Spleen (tissue), 11 donors: ENCODE data around the gene TTI1. TPM values are rescaled to one million over a fixed set of nuclear protein-coding genes. Genes with fewer than 3 reads are reported as not detected.

ENCODE experiments used
- DNase-seq: peaks from one replicate; pipeline ENCODE4 v3.0.0-alpha.2; 2020
- H3K27ac ChIP-seq, 8 donors: fragments of 200-600 bp; sonication (generic) in 7 of 8; 1 replicate in 4 of 8; 2 replicates in 4 of 8; pipeline versions ENCODE4 v1.5.0 to v1.8.0; 2016 to 2021; ENCODE audit warnings: inconsistent platforms in 4 of 8, mild to moderate bottlenecking in 4 of 8, moderate library complexity in 1 of 8
- H3K27me3 ChIP-seq, 7 donors: fragments of 200-600 bp; sonication (generic) in 6 of 7; replicated peaks in 1 of 7; 1 replicate in 4 of 7; 2 replicates in 3 of 7; pipeline versions ENCODE4 v1.5.0 to v1.8.0; 2016 to 2021; ENCODE audit warnings: inconsistent platforms in 3 of 7, mild to moderate bottlenecking in 1 of 7
- H3K36me3 ChIP-seq, 6 donors: fragments of 200-600 bp; sonication (generic) in 5 of 6; 1 replicate in 4 of 6; 2 replicates in 2 of 6; pipeline versions ENCODE4 v1.5.0 to v1.8.0; 2016 to 2021; ENCODE audit warnings: inconsistent platforms in 2 of 6
- H3K4me1 ChIP-seq, 6 donors: fragments of 200-600 bp; sonication (generic) in 5 of 6; 1 replicate in 3 of 6; 2 replicates in 3 of 6; pipeline versions ENCODE4 v1.5.0 to v1.8.0; 2016 to 2021; ENCODE audit warnings: inconsistent platforms in 3 of 6
- H3K4me3 ChIP-seq, 8 donors: fragments of 200-600 bp; sonication (generic) in 7 of 8; 1 replicate in 4 of 8; 2 replicates in 4 of 8; pipeline versions ENCODE4 v1.5.0 to v1.8.0; 2016 to 2021; ENCODE audit warnings: inconsistent platforms in 4 of 8, mild to moderate bottlenecking in 4 of 8, moderate library complexity in 2 of 8
- H3K9me3 ChIP-seq, 8 donors: fragments of 200-600 bp; sonication (generic) in 7 of 8; 1 replicate in 4 of 8; 2 replicates in 4 of 8; pipeline versions ENCODE4 v1.5.0 to v1.8.0; 2016 to 2021; ENCODE audit warnings: inconsistent platforms in 4 of 8
- POLR2A ChIP-seq, 3 donors: fragments of 450-650 bp; IDR thresholded peaks; one replicate each; pipeline ENCODE4 v1.5.1; 2017; ENCODE audit warnings: antibody characterized with exemption in 3 of 3, mild to moderate bottlenecking in 1 of 3
- POLR2AphosphoS5 ChIP-seq, 3 donors: sonication (generic); formaldehyde crosslinking; IDR thresholded peaks; one replicate each; pipeline ENCODE4 v1.5.1; 2017; ENCODE audit warnings: antibody characterized with exemption in 3 of 3
- WGBS, 5 donors: extraction: QIAGEN DNeasy Blood & Tissue Kit in 3 of 5; methylation state at CpG; one replicate each; pipeline versions ENCODE4 v1.1.5 to v1.1.7; 2013 to 2018; 5-methylcytosine and 5-hydroxymethylcytosine counted together
- intact Hi-C: fragments of 100-400 bp; cut with DNase I; formaldehyde crosslinking; loops from one replicate; pipeline ENCODE4 v1.15.0; 2023; ENCODE audit warnings: low total_unique reads
- polyA plus RNA-seq, 3 donors: library from polyadenylated mRNA; stranded (reverse); fragments of 200-250 nt; gene quantifications; one replicate each; pipeline ENCODE4 v1.2.1, GENCODE V29; 2013
- total RNA-seq, 7 donors: library from RNA; depleted of rRNA in 3 of 7; stranded (reverse); fragments of >200 nt in 3 of 7; fragmentation: NEBNext Ultra II Directional in 4 of 7; extraction: Animal tissue kit (Norgen Biotek cat#: 25700) in 4 of 7; gene quantifications; one replicate each; pipeline versions ENCODE4 v1.1.0 to v1.2.1, GENCODE V29; 2016 to 2021
- TF ChIP-seq, protein P1 (sequence below), 11 experiments: fragments of 200-600 bp in 7 of 11; fragments of 450-650 bp in 4 of 11; sonication (generic) in 4 of 11; IDR thresholded peaks in 8 of 11; conservative IDR thresholded peaks in 3 of 11; 1 replicate in 7 of 11; 2 replicates in 4 of 11; pipeline versions ENCODE4 v1.4.0 to v1.8.0; 2016 to 2021; ENCODE audit warnings: antibody characterized with exemption in 11 of 11, inconsistent platforms in 4 of 11, mild to moderate bottlenecking in 1 of 11
- donor health status: healthy with polysubstance abuse.
- donor health status: DM: no; HTN: no; CAD: no; lungs with moderate emphysema.
- donor health status: DM: no; HTN: no; CAD: no.
- donor health status: Bipolar disorder and iron deficiency.
- donor health status: healthy.
- donor health status: DM: no; HTN: no; CAD: no.
- donor health status: DM: yes; HTN: yes; CAD: no.

The TTI1 gene
- total and polyA plus RNA-seq, 10 donors: 5.9 to 25.2 (median 19.1) TPM

DNA sequence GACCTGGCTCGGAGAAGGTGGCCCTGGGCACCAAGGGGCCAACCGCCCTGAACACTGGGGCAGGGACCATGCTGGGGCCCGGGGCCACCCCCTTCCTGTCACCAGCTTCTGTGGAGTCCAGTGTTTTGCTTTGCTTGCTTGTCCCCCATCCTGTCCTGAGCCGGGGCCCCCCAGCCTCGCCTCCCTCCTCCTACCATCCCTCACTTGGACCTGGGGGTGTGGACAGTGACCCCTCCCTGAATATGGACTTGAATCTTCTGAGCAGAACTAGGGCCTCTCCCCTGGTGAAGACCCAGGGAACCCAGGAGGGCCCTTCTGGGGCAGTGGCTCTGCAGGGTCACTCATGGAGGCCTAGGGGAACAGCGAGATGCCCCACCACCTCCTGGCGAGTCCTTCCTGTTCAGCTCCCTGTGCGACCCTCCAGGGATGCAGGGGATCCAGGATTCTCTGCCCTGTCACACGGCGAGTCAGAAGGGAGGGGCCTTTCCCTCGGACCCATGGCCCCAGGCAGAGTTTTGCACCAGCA, 88.7 kb downstream of the TTI1 start:
- DNase-seq: no peak
- WGBS, 5 donors: 75 to 88% (median 79%) methylated on average over 5 to 11 of the region's 11 CpGs
- peaks cover 0 to 8% (median 0%) of the 10 kb centered on the region in 6 donors for H3K4me1 ChIP-seq
- no peak overlapping the region for H3K4me3 ChIP-seq
- H3K36me3 ChIP-seq: no peaks in the 10 kb centered on the region
- no peak overlapping the region for H3K27ac ChIP-seq
- no peaks in the 10 kb centered on the region for H3K27me3 ChIP-seq
- no peak for TF ChIP-seq POLR2AphosphoS5 (IDR thresholded peaks at IDR 0.05)
- no peak for TF ChIP-seq POLR2A (IDR thresholded peaks at IDR 0.05)
- TF ChIP-seq, protein P1, sequence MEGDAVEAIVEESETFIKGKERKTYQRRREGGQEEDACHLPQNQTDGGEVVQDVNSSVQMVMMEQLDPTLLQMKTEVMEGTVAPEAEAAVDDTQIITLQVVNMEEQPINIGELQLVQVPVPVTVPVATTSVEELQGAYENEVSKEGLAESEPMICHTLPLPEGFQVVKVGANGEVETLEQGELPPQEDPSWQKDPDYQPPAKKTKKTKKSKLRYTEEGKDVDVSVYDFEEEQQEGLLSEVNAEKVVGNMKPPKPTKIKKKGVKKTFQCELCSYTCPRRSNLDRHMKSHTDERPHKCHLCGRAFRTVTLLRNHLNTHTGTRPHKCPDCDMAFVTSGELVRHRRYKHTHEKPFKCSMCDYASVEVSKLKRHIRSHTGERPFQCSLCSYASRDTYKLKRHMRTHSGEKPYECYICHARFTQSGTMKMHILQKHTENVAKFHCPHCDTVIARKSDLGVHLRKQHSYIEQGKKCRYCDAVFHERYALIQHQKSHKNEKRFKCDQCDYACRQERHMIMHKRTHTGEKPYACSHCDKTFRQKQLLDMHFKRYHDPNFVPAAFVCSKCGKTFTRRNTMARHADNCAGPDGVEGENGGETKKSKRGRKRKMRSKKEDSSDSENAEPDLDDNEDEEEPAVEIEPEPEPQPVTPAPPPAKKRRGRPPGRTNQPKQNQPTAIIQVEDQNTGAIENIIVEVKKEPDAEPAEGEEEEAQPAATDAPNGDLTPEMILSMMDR (IDR thresholded peaks at IDR 0.05 in 8 of 11, conservative IDR thresholded peaks at IDR 0.05 in 3 of 11): no peak
- peaks cover 0 to 14% (median 8%) of the 10 kb centered on the region in 8 donors for H3K9me3 ChIP-seq
- intact Hi-C loops: no loop called here

DNA sequence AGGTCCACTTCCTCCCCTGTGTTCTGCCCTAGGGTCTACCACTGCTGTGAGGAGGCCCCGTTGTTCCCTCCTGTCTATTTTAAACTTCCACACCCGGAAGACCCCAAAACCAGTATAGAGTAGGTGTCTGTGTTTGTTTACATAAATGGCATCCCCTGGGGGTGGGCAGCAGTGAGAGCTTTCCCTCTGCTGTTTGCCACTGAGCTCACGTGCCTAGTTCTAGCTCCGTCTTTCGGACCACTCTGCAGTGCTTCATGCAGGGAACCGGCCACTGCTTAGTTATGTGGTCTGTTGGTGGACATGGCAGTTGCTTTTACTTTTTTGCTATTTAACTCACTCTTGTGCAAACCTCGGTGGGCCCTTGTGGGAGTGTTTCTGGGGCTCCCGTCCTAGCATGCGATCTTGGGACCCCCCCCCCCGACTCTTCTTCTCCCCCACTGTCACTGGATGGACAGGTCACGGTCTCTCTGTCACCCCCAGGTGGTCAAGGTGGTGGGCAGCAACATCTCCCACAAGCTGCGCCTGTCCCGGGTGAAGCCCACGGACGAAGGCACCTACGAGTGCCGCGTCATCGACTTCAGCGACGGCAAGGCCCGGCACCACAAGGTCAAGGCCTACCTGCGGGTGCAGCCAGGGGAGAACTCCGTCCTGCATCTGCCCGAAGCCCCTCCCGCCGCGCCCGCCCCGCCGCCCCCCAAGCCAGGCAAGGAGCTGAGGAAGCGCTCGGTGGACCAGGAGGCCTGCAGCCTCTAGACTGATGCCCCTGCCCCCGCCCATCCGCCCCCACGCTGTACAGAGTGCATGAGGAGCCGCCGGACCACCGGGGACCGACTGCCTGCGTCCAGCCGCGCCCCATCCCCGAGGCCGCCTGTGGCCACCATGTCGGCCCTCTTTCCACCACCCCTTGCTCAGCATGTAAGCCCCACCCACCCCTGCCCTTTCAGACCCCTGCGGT, 89.5 kb downstream of the TTI1 start:
- no peaks in the 10 kb centered on the region for H3K27me3 ChIP-seq
- intact Hi-C loops: no loop called here
- WGBS, 5 donors: 83 to 90% (median 89%) methylated on average over 18 to 47 of the region's 47 CpGs

DNA sequence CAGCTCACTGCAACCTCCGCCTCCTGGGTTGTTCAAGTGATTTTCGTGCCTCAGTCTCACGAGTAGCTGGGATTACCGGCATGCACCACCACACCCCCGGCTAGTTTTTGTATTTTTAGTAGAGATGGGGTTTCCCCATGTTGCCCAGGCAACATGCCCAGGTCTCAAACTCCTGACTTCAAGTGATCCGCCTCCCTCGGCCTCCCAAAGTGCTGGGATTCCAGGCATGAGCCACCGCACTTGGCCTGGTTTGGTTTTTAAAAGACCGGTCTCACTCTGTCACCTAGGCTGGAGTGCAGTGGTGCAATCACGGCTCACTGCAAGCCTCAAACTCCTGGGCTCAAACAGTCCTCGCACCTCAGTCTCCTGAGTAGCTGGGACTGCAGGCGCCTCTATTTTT, 90.2 kb downstream of the TTI1 start:
- no peak overlapping the region for H3K27ac ChIP-seq
- peaks cover 0 to 13% (median 0%) of the 10 kb centered on the region in 6 donors for H3K4me1 ChIP-seq
- no peak for DNase-seq
- no peaks in the 10 kb centered on the region for H3K36me3 ChIP-seq
- intact Hi-C loops: no loop called here
- no peak overlapping the region for H3K4me3 ChIP-seq
- H3K9me3 ChIP-seq: peaks cover 0 to 11% (median 4%) of the 10 kb centered on the region in 8 donors
- H3K27me3 ChIP-seq: no peaks in the 10 kb centered on the region
- 81 to 86% (median 85%) methylated on average over 12 of the region's 12 CpGs for WGBS, 5 donors
- TF ChIP-seq POLR2AphosphoS5 (IDR thresholded peaks at IDR 0.05) (no peak), POLR2A (IDR thresholded peaks at IDR 0.05) (no peak)
- TF ChIP-seq, protein P1 (IDR thresholded peaks at IDR 0.05 in 8 of 11, conservative IDR thresholded peaks at IDR 0.05 in 3 of 11): no peak

More for the DNA sequence above, 89.5 kb downstream of the TTI1 start:
- Histone ChIP-seq H3K4me1 (peaks cover 0 to 13% (median 0%) of the 10 kb centered on the region in 6 donors), H3K9me3 (peaks cover 0 to 14% (median 8%) of the 10 kb centered on the region in 8 donors), H3K36me3 (no peaks in the 10 kb centered on the region), H3K4me3 (no peak overlapping the region), H3K27ac (no peak overlapping the region)
- DNase-seq: no peak
- TF ChIP-seq POLR2AphosphoS5 (IDR thresholded peaks at IDR 0.05): no peak

DNA sequence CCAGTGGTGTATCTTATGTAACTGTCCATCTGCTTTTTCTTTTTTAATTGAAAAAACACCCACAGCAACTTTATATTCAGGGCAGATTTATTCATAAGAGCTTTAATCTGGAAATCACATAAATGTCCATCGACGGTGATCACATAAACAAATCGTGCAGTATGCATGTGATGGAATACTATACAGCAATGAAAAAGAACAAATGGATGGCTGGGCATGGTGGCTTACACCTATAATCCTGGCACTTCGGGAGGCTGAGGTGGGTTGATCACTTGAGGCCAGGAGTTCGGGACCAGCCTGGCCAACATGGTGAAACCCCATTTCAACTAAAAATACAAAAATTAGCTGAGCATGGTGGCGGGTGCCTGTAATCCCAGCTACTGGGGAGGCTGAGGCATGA, 91.3 kb downstream of the TTI1 start:
- H3K4me3 ChIP-seq: no peak overlapping the region
- TF ChIP-seq, protein P1 (IDR thresholded peaks at IDR 0.05 in 8 of 11, conservative IDR thresholded peaks at IDR 0.05 in 3 of 11): no peak
- no peak for TF ChIP-seq POLR2AphosphoS5 (IDR thresholded peaks at IDR 0.05)
- TF ChIP-seq POLR2A (IDR thresholded peaks at IDR 0.05): no peak
- DNase-seq: no peak

More for the DNA sequence above, 91.3 kb downstream of the TTI1 start:
- 85 to 97% (median 94%) methylated on average over 6 of the region's 6 CpGs for WGBS, 5 donors
- intact Hi-C loops: no loop called here
- Histone ChIP-seq H3K36me3 (no peaks in the 10 kb centered on the region), H3K4me1 (peaks cover 0 to 13% (median 0%) of the 10 kb centered on the region in 6 donors), H3K27me3 (no peaks in the 10 kb centered on the region), H3K9me3 (peaks cover 0 to 4% (median 0%) of the 10 kb centered on the region in 8 donors), H3K27ac (no peak overlapping the region)
